GM21619 (cell line): ENCODE data around the gene GRWD1.
"Not testable (repeated sequence)": the region's sequence is repeated elsewhere in the genome, so short reads cannot be mapped to it uniquely, and the experiment has no call there.

Source experiments
- ATAC-seq: cut with Tn5 transposase; IDR thresholded peaks from one replicate; pipeline ENCODE4 v1.9.1; 2021; ENCODE audit not compliant: unreplicated experiment

GRWD1 gene

DNA sequence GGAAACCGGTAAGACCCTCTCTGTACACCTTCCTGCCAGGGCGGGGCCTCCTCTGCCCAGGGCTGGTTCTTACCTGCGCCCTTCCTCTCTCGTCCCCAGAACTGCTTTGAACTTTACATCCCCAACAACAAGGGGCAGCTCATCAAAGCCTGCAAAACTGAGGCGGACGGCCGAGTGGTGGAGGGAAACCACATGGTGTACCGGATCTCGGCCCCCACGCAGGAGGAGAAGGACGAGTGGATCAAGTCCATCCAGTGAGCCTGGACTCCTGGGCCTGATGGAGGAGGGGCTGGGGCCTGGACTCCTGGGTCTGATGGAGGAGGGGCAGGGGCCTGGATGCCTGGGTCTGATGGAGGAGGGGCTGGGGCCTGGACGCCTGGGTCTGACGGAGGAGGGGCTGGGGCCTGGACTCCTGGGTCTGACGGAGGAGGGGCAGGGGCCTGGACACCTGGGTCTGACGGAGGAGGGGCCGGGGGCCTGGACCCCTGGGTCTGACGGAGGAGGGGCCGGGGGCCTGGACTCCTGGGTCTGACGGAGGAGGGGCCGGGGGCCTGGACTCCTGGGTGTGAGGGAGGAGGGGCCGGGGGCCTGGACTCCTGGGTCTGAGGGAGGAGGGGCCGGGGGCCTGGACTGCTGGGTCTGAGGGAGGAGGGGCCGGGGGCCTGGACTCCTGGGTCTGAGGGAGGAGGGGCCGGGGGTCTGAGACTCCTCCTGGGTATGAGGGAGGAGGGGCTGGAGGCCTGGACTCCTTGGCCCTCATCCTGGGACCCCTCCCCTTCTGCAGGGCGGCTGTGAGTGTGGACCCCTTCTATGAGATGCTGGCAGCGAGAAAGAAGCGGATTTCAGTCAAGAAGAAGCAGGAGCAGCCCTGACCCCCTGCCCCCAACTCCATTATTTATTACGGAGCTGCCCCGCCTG, 32.8 kb downstream of the GRWD1 start:
- no peak for ATAC-seq

- no peak for ATAC-seq
Observed at GRCh38 chr19:48479686-48480085, 33.9 kb downstream of the GRWD1 start.

GRCh38 chr19:48480183-48480557, 34.4 kb downstream of the GRWD1 start:
- no peak for ATAC-seq

- no peak for ATAC-seq
Observed at GRCh38 chr19:48480558-48481500, 35.0 kb downstream of the GRWD1 start.

- ATAC-seq = no peak
Observed at GRCh38 chr19:48481846-48482639, 36.3 kb downstream of the GRWD1 start.

GRCh38 chr19:48483301-48483700, 37.5 kb downstream of the GRWD1 start:
- no peak for ATAC-seq

DNA sequence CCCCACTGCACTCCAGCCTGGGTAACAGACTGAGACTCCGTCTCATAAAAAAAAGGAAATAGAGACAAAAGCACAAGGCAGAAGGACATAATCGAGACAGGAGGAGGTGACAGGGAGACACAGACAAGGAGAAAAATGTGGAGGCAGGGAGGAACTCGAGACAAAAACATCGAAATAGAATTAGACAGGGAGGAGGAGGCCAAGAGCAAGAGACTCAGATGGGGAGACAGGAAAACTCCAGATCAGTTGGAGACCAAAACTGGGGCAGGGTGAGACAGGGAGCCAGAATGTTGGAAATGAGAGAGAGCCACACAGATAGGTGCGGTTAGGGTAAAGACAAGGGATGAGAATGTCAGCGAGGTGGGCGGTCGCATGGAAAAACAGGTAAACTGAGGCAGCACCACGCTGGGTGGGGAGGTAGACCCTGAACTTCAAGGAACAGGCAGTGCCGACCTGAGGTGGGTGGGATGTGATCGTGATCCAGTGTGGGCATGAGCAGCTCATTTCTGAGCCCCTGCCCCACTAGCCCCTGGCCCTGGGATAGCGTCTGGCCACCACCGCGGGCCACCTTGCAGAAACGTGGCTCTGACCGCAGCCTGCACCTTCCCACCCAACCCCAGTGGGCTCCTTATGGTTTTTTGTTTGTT, 38.6 kb downstream of the GRWD1 start:
- ATAC-seq = no peak

- ATAC-seq = no peak
Observed at GRCh38 chr19:48484931-48485612, 39.3 kb downstream of the GRWD1 start.

- not testable (repeated sequence) for ATAC-seq
Observed at GRCh38 chr19:48486706-48487105, 40.9 kb downstream of the GRWD1 start.

GRCh38 chr19:48487544-48487943, 41.8 kb downstream of the GRWD1 start:
- no peak for ATAC-seq

- ATAC-seq = no peak
Observed at GRCh38 chr19:48487948-48488347, 42.2 kb downstream of the GRWD1 start.

GRCh38 chr19:48488478-48488877, 42.7 kb downstream of the GRWD1 start:
- ATAC-seq = not testable (repeated sequence)

GRCh38 chr19:48489608-48490216, 43.9 kb downstream of the GRWD1 start:
- ATAC-seq = peak; percentile 35

DNA sequence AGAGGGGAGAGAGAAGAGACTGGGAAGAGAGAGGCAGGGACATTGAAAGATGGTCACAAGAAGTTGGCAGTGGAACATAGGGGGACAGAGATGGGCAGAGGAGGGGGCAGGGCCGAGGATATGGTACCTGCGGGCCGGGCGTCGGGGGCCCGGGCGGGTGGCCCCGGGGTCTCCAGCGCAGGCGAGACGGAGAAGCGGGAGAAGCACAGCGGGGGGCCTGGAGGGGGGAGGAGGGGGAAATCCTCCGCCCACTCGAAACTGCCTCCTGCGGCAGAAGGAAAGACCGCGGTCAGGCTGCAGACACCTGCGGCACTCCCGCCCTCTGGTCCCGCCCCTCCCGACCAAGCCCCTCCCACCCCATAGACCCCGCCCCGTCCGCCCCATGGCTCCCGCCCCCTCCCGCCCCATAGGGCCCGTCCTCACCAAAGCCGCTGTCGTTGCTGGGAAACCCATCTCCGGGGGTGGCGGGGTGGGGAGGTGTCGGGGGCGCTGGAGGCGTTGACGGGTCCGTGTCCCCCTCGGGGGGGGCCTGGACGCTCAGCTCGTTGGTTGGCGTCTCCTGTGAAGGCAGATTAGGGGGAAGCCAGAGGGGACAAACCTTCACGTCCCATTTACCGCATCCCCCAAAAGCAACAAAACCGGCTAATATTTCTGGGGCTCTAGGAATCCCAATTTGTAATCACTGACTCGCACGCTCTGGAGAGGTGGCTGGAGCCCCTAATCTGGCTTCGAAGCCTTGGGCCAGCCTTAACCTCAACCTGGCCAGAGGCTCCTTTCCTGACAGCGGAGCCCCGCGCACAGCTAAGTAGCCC, 45.4 kb downstream of the GRWD1 start:
- ATAC-seq = no peak

- no peak for ATAC-seq
Observed at GRCh38 chr19:48491793-48492123, 46.0 kb downstream of the GRWD1 start.

- peak; percentile 50 for ATAC-seq
Observed at GRCh38 chr19:48492925-48493717, 47.3 kb downstream of the GRWD1 start.

DNA sequence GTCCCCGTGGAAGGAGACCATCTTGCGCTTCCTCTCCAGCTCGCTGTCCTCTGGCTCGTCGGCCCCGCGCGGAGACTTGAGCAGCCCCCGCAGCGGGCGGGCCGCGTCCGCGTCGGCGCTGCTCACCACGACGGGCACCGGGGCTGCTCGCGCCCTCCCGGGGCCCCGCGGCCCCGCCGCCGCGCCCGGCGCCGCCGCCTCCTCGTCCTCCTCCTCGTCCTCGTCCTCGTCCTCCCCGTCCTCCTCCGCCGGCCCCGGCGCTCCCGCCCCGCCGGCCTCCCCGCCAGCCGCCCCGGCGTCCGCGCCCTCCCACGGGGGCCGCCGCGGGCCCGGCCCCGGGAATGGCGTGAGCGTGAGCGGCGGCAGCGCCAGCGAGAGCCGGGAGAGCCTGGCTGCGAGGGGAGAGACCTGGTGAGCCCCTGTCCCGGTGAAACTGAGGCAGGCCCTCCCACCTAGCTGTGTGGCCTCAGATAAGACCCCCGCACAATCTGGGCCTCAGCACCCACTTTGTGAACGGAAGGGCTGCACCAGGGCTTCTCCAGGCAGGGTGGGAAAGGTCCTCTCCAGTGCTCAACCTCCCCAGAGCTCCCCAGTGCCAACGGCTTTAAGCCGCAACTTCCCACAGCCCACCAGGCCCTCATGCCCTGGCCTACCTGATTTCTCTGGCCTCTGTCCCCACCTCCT, 48.1 kb downstream of the GRWD1 start:
- no peak for ATAC-seq
